Activated CD8-positive, alpha-beta T cell treated with anti-CD3 and anti-CD28 coated beads for 36 hours (primary cell): ENCODE measurements around the gene CACNA2D2. TPM values are rescaled to one million over a fixed set of nuclear protein-coding genes. Genes with fewer than 3 reads are reported as not detected.

ENCODE experiments used
- ATAC-seq: fragments of 200-7000 bp; cut with Tn5 transposase; one replicate; pipeline ENCODE4 v1.10.0; 2021; ENCODE audit warnings: mild to moderate bottlenecking, moderate library complexity
- CTCF ChIA-PET: fragments of 350-600 bp; sonication (Branson Sonifier 250); formaldehyde crosslinking; loops from one replicate; lab custom pipeline; 2021; ENCODE audit warnings: antibody characterized with exemption; lab: Charles Lee
- POLR2A ChIA-PET: fragments of 350-600 bp; sonication (Branson Sonifier 250); formaldehyde crosslinking; loops from one replicate; lab custom pipeline; 2021; ENCODE audit warnings: antibody characterized with exemption; lab: Charles Lee
- DNase-seq: peaks from one replicate; pipeline ENCODE4 v3.0.0-alpha.2; 2020
- H3K27ac Mint-ChIP-seq: one replicate; pipeline ENCODE4 v1.8.0; 2021; ENCODE audit warnings: mild to moderate bottlenecking, mixed read lengths
- H3K27me3 Mint-ChIP-seq: one replicate; pipeline ENCODE4 v1.8.0; 2021; ENCODE audit warnings: mixed read lengths
- H3K36me3 Mint-ChIP-seq: one replicate; pipeline ENCODE4 v1.8.0; 2021; ENCODE audit warnings: low read depth, mixed read lengths
- H3K4me1 Mint-ChIP-seq: one replicate; pipeline ENCODE4 v1.8.0; 2021; ENCODE audit warnings: low read depth, mixed read lengths
- H3K4me3 Mint-ChIP-seq: one replicate; pipeline ENCODE4 v1.8.0; 2021; ENCODE audit warnings: mild to moderate bottlenecking, moderate library complexity, mixed read lengths
- H3K9me3 Mint-ChIP-seq: one replicate; pipeline ENCODE4 v1.8.0; 2021; ENCODE audit warnings: mixed read lengths
- CTCF ChIP-seq: fragments of 200-600 bp; IDR thresholded peaks from one replicate; pipeline ENCODE4 v1.8.0; 2022; ENCODE audit warnings: antibody characterized with exemption, mild to moderate bottlenecking
- intact Hi-C: fragments of 100-400 bp; cut with micrococcal nuclease; formaldehyde crosslinking; loops from one replicate; pipeline ENCODE4 v1.10.0; 2022
- total RNA-seq, 2 experiments: library from RNA; stranded (reverse); gene quantifications; one replicate each; pipeline ENCODE4 v1.2.3, GENCODE V29; 2021

The CACNA2D2 gene
- total RNA-seq, 2 experiments from 2014 or later, result 1.6 to 2.1 TPM

- ATAC-seq, result no peak
- DNase-seq, result no peak
- H3K9me3 Mint-ChIP-seq, result no peaks in the 10 kb centered on the region
- no peak for TF ChIP-seq CTCF
- H3K27me3 Mint-ChIP-seq, result no peaks in the 10 kb centered on the region
- CTCF ChIA-PET, result no interaction called here
- H3K4me1 Mint-ChIP-seq, result peaks cover 25% of the 10 kb centered on the region
- H3K36me3 Mint-ChIP-seq, result no peaks in the 10 kb centered on the region
- POLR2A ChIA-PET, result interaction anchor here (1.0 kb wide), 1 partner anchor 17 kb away, joined by 3 read pairs; no protein-coding TSS in a partner anchor
- intact Hi-C loops, result no loop called here
- H3K4me3 Mint-ChIP-seq, result no peak overlapping the region
- H3K27ac Mint-ChIP-seq, result no peak overlapping the region
Measured at GRCh38 chr3:50479523-50479922, 23.9 kb downstream of the CACNA2D2 start.

- intact Hi-C loops, result no loop called here
- ChIA-PET CTCF (no interaction called here), POLR2A (no interaction called here)
- H3K4me1 Mint-ChIP-seq, result peaks cover 31% of the 10 kb centered on the region
- TF ChIP-seq CTCF, result no peak
- no peak for ATAC-seq
- H3K4me3 Mint-ChIP-seq, result no peak overlapping the region
- H3K27me3 Mint-ChIP-seq, result no peaks in the 10 kb centered on the region
- H3K36me3 Mint-ChIP-seq, result no peaks in the 10 kb centered on the region
- no peak for DNase-seq
- H3K9me3 Mint-ChIP-seq, result no peaks in the 10 kb centered on the region
- H3K27ac Mint-ChIP-seq, result no peak overlapping the region
Measured at GRCh38 chr3:50478671-50479260, 24.7 kb downstream of the CACNA2D2 start.

GRCh38 chr3:50478051-50478450 is 25.4 kb downstream of the CACNA2D2 start:
- POLR2A ChIA-PET, result no interaction called here
- H3K27ac Mint-ChIP-seq, result no peak overlapping the region

GRCh38 chr3:50475348-50475747 is 28.1 kb downstream of the CACNA2D2 start:
- no peak overlapping the region for H3K4me3 Mint-ChIP-seq
- ATAC-seq, result no peak
- intact Hi-C loops, result no loop called here
- CTCF ChIA-PET, result interaction anchor here (3.1 kb wide), 1 partner anchor 68 kb away, joined by 12 read pairs; no protein-coding TSS in a partner anchor
- H3K36me3 Mint-ChIP-seq, result no peaks in the 10 kb centered on the region
- no peak for DNase-seq
- H3K27me3 Mint-ChIP-seq, result no peaks in the 10 kb centered on the region
- TF ChIP-seq CTCF, result no peak
- H3K27ac Mint-ChIP-seq, result no peak overlapping the region
- no peaks in the 10 kb centered on the region for H3K9me3 Mint-ChIP-seq
- POLR2A ChIA-PET, result no interaction called here
- peaks cover 24% of the 10 kb centered on the region for H3K4me1 Mint-ChIP-seq

More at GRCh38 chr3:50478051-50478450, 25.4 kb downstream of the CACNA2D2 start:
- Mint-ChIP-seq H3K9me3 (no peaks in the 10 kb centered on the region), H3K36me3 (no peaks in the 10 kb centered on the region), H3K4me1 (peaks cover 36% of the 10 kb centered on the region), H3K27me3 (no peaks in the 10 kb centered on the region), H3K4me3 (no peak overlapping the region)
- TF ChIP-seq CTCF, result no peak
- ATAC-seq (no peak), DNase-seq (no peak)
- intact Hi-C loops, result no loop called here
- CTCF ChIA-PET, result no interaction called here

- H3K27ac Mint-ChIP-seq, result no peak overlapping the region
- ChIA-PET CTCF (interaction anchor here (1.5 to 3.1 kb wide), 3 partner anchors 13 to 69 kb away, joined by 3 to 12 read pairs (median 3); no protein-coding TSS in a partner anchor), POLR2A (interaction anchor here (0.5 kb wide), 1 partner anchor 1912 kb away, joined by 3 read pairs; no protein-coding TSS in a partner anchor)
- no peaks in the 10 kb centered on the region for H3K27me3 Mint-ChIP-seq
- ATAC-seq, result no peak
- TF ChIP-seq CTCF, result no peak
- no peaks in the 10 kb centered on the region for H3K36me3 Mint-ChIP-seq
- peaks cover 24% of the 10 kb centered on the region for H3K4me1 Mint-ChIP-seq
- DNase-seq, result no peak
- H3K9me3 Mint-ChIP-seq, result no peaks in the 10 kb centered on the region
- H3K4me3 Mint-ChIP-seq, result no peak overlapping the region
- intact Hi-C loops, result no loop called here
Measured at GRCh38 chr3:50474717-50475116, 28.7 kb downstream of the CACNA2D2 start.
